ENCODE data around the gene RTL1.

RTL1 gene

GRCh38 chr14:100900837-100901390, 2.6 kb downstream of the RTL1 start:
- no peaks in the 10 kb centered on the region for H3K36me3 ChIP-seq (ENCODE audit: insufficient read depth, low read length)
- no peak overlapping the region for H3K4me3 ChIP-seq (ENCODE audit: low read depth in 1 of 2, low read length in 2 of 2)
- H3K4me1 ChIP-seq (ENCODE audit: insufficient read depth, low read length), result no peaks in the 10 kb centered on the region
- no peak overlapping the region for H2AFZ ChIP-seq (ENCODE audit: low read depth, low read length)
- peak; percentile 67 for TF ChIP-seq CTCF (IDR thresholded peaks at IDR 0.05; ENCODE audit: borderline replicate concordance, extremely low read depth, low read length, poor library complexity, severe bottlenecking)
- TF ChIP-seq EZH2 (IDR thresholded peaks at IDR 0.05; ENCODE audit: borderline replicate concordance, low read depth, low read length, severe bottlenecking), result no peak
- H3K4me2 ChIP-seq (ENCODE audit: insufficient read depth, low read length), result no peak overlapping the region
- peak; percentile 78 for ATAC-seq (ENCODE audit: insufficient read depth, low read depth)
- peaks cover 27% of the 10 kb centered on the region for H3K27me3 ChIP-seq (ENCODE audit: insufficient read depth, low read length, poor library complexity)
- no peak overlapping the region for H3K27ac ChIP-seq (ENCODE audit: low read length)
- no peaks in the 10 kb centered on the region for H3K9me3 ChIP-seq (ENCODE audit: insufficient read depth, low read length, severe bottlenecking)
- H3K9ac ChIP-seq (ENCODE audit: low read depth, low read length), result no peak overlapping the region
- H3K79me2 ChIP-seq (ENCODE audit: insufficient read depth, low read length), result no peaks in the 10 kb centered on the region
- H4K20me1 ChIP-seq (ENCODE audit: insufficient read depth, low read length), result no peaks in the 10 kb centered on the region
- DNase-seq, result peak; percentile 64

- no peak for DNase-seq
- Histone ChIP-seq H3K36me3 (ENCODE audit: insufficient read depth, low read length) (no peaks in the 10 kb centered on the region), H2AFZ (ENCODE audit: low read depth, low read length) (no peak overlapping the region)
Measured at GRCh38 chr14:100899884-100900771, 3.4 kb downstream of the RTL1 start.

GRCh38 chr14:100898935-100899883, 4.3 kb downstream of the RTL1 start:
- H3K4me2 ChIP-seq (ENCODE audit: insufficient read depth, low read length), result no peak overlapping the region
- H4K20me1 ChIP-seq (ENCODE audit: insufficient read depth, low read length), result no peaks in the 10 kb centered on the region
- H3K4me1 ChIP-seq (ENCODE audit: insufficient read depth, low read length), result no peaks in the 10 kb centered on the region
- no peak overlapping the region for H2AFZ ChIP-seq (ENCODE audit: low read depth, low read length)
- DNase-seq (no peak), ATAC-seq (ENCODE audit: insufficient read depth, low read depth) (no peak)
- no peak for TF ChIP-seq CTCF (IDR thresholded peaks at IDR 0.05; ENCODE audit: borderline replicate concordance, extremely low read depth, low read length, poor library complexity, severe bottlenecking)
- no peak for TF ChIP-seq EZH2 (IDR thresholded peaks at IDR 0.05; ENCODE audit: borderline replicate concordance, low read depth, low read length, severe bottlenecking)
- H3K79me2 ChIP-seq (ENCODE audit: insufficient read depth, low read length), result no peaks in the 10 kb centered on the region
- H3K9ac ChIP-seq (ENCODE audit: low read depth, low read length), result no peak overlapping the region
- H3K27me3 ChIP-seq (ENCODE audit: insufficient read depth, low read length, poor library complexity), result peaks cover 37% of the 10 kb centered on the region
- H3K27ac ChIP-seq (ENCODE audit: low read length), result no peak overlapping the region
- no peak overlapping the region for H3K4me3 ChIP-seq (ENCODE audit: low read depth in 1 of 2, low read length in 2 of 2)
- H3K36me3 ChIP-seq (ENCODE audit: insufficient read depth, low read length), result no peaks in the 10 kb centered on the region
- H3K9me3 ChIP-seq (ENCODE audit: insufficient read depth, low read length, severe bottlenecking), result no peaks in the 10 kb centered on the region

More at GRCh38 chr14:100899884-100900771, 3.4 kb downstream of the RTL1 start:
- Histone ChIP-seq H4K20me1 (ENCODE audit: insufficient read depth, low read length) (no peaks in the 10 kb centered on the region), H3K79me2 (ENCODE audit: insufficient read depth, low read length) (no peaks in the 10 kb centered on the region), H3K9ac (ENCODE audit: low read depth, low read length) (no peak overlapping the region), H3K4me2 (ENCODE audit: insufficient read depth, low read length) (no peak overlapping the region), H3K27me3 (ENCODE audit: insufficient read depth, low read length, poor library complexity) (peaks cover 31% of the 10 kb centered on the region), H3K4me1 (ENCODE audit: insufficient read depth, low read length) (no peaks in the 10 kb centered on the region), H3K27ac (ENCODE audit: low read length) (no peak overlapping the region), H3K4me3 (ENCODE audit: low read depth in 1 of 2, low read length in 2 of 2) (no peak overlapping the region), H3K9me3 (ENCODE audit: insufficient read depth, low read length, severe bottlenecking) (no peaks in the 10 kb centered on the region)
- TF ChIP-seq EZH2 (IDR thresholded peaks at IDR 0.05; ENCODE audit: borderline replicate concordance, low read depth, low read length, severe bottlenecking), result no peak
- TF ChIP-seq CTCF (IDR thresholded peaks at IDR 0.05; ENCODE audit: borderline replicate concordance, extremely low read depth, low read length, poor library complexity, severe bottlenecking), result no peak
- ATAC-seq (ENCODE audit: insufficient read depth, low read depth), result no peak

Measured in DND-41 (cell line).